HepG2 (cell line): ENCODE data around the gene MOCS1. TPM values are rescaled to one million over a fixed set of nuclear protein-coding genes. Genes with fewer than 3 reads are reported as not detected.

ENCODE experiments used
- ATAC-seq: fragments of 200-7000 bp; cut with Tn5 transposase; 3 replicates; pipeline ENCODE4 v1.9.1; 2020; ENCODE audit warnings: mild to moderate bottlenecking, moderate library complexity
- BruUV-seq: library from RNA; stranded (reverse); fragments of 400-500 nt; replicated peaks from 2 replicates; lab custom pipeline; 2021; lab: Mats Ljungman, UMichigan
- CTCF ChIA-PET: fragments of 300-600 bp; formaldehyde crosslinking; extraction: SDS; loops from one replicate; lab custom pipeline; 2021; ENCODE audit warnings: low total read pairs, inconsistent platforms, low intra/inter-chr PET ratio; lab: Yijun Ruan, JAX
- POLR2A ChIA-PET: fragments of 350-600 bp; sonication (Branson Sonifier 250); formaldehyde crosslinking; loops from one replicate; lab custom pipeline; 2020; ENCODE audit warnings: antibody characterized with exemption, inconsistent platforms; lab: Yijun Ruan, JAX
- DNase-seq: peaks from one replicate; pipeline ENCODE4 v3.0.0-alpha.2; 2015; ENCODE audit warnings: low spot score
- FAIRE-seq: peaks from 3 replicates; lab custom pipeline; 2011; peaks lifted over from hg19 to GRCh38; lab: Jason Lieb, UNC
- H2AFZ ChIP-seq: one replicate; pipeline ENCODE4 v1.6.1; 2011; ENCODE audit warnings: low read length, inconsistent platforms
- H3K27ac ChIP-seq: fragments of 300-600 bp; 3 replicates; pipeline ENCODE4 v1.8.0; 2011; ENCODE audit warnings: mixed run types, mild to moderate bottlenecking, mixed read lengths, low read length, inconsistent platforms; ENCODE audit not compliant: insufficient read depth; ENCODE audit errors: extremely low read length
- H3K27me3 ChIP-seq, 2 experiments: fragments of 200-600 bp in 1 of 2; 2 replicates in 1 of 2; 3 replicates in 1 of 2; pipeline versions ENCODE4 v1.6.0 to v1.8.0; 2011; ENCODE audit warnings: low read length in 2 of 2, mild to moderate bottlenecking in 2 of 2, moderate library complexity in 2 of 2, inconsistent platforms in 1 of 2; ENCODE audit not compliant: insufficient read depth in 2 of 2, control insufficient read depth in 1 of 2
- H3K36me3 ChIP-seq, 2 experiments: fragments of 200-600 bp in 1 of 2; replicated peaks in 1 of 2; 2 replicates in 1 of 2; 3 replicates in 1 of 2; pipeline versions ENCODE4 v1.5.1 to v1.8.0; 2011; ENCODE audit warnings: low read length in 2 of 2, inconsistent platforms in 1 of 2; ENCODE audit not compliant: insufficient read depth in 2 of 2, control insufficient read depth in 1 of 2
- H3K4me1 ChIP-seq: 2 replicates; pipeline ENCODE4 v1.5.1; 2012; ENCODE audit warnings: low read length, inconsistent platforms; ENCODE audit not compliant: insufficient read depth
- H3K4me2 ChIP-seq: 2 replicates; pipeline ENCODE4 v1.6.0; 2011; ENCODE audit warnings: low read depth, low read length, inconsistent platforms
- H3K4me3 ChIP-seq, 3 experiments: fragments of 200-600 bp in 1 of 3; sonication (generic), shearing (Covaris generic) in 1 of 3; replicated peaks in 1 of 3; 2 replicates each; pipeline ENCODE4 v1.5.1; 2011 to 2016; ENCODE audit warnings: low read length in 3 of 3, inconsistent platforms in 2 of 3, low read depth in 2 of 3, mild to moderate bottlenecking in 2 of 3, control low read depth in 1 of 3, mixed read lengths in 1 of 3; ENCODE audit not compliant: insufficient read depth in 1 of 3
- H3K79me2 ChIP-seq: one replicate; pipeline ENCODE4 v1.6.1; 2011; ENCODE audit warnings: low read length, inconsistent platforms; ENCODE audit not compliant: insufficient read depth
- H3K9ac ChIP-seq: 2 replicates; pipeline ENCODE4 v1.6.0; 2011; ENCODE audit warnings: mild to moderate bottlenecking, low read depth, low read length, inconsistent platforms; ENCODE audit not compliant: insufficient read depth
- H3K9me3 ChIP-seq: 2 replicates; pipeline ENCODE4 v1.5.1; 2012; ENCODE audit warnings: mild to moderate bottlenecking, low read length
- H4K20me1 ChIP-seq: 2 replicates; pipeline ENCODE4 v1.6.0; 2011; ENCODE audit warnings: inconsistent platforms, mild to moderate bottlenecking, low read length, moderate library complexity; ENCODE audit not compliant: insufficient read depth
- BRF2 ChIP-seq: sonication (generic); formaldehyde crosslinking; IDR thresholded peaks from 2 replicates; pipeline ENCODE4 v1.8.1; 2022; ENCODE audit warnings: mild to moderate bottlenecking, missing genetic modification reagents
- FOXK2 ChIP-seq: fragments of 450-650 bp; IDR thresholded peaks from 2 replicates; pipeline ENCODE4 v1.6.1; 2016
- HNRNPK ChIP-seq: fragments of 200-400 bp; formaldehyde crosslinking; IDR thresholded peaks from 2 replicates; pipeline ENCODE4 v1.6.1; 2018; ENCODE audit warnings: low read length, low read depth, moderate library complexity, mild to moderate bottlenecking; ENCODE audit not compliant: poor library complexity, severe bottlenecking
- ISX ChIP-seq: sonication (generic); formaldehyde crosslinking; conservative IDR thresholded peaks from 2 replicates; pipeline ENCODE4 v1.5.0; 2020; ENCODE audit warnings: missing genetic modification reagents
- KMT2A ChIP-seq: sonication (generic); formaldehyde crosslinking; IDR thresholded peaks from 2 replicates; pipeline ENCODE4 v1.4.0; 2020; ENCODE audit warnings: missing genetic modification reagents
- MBD4 ChIP-seq: IDR thresholded peaks from 2 replicates; pipeline ENCODE4 v1.6.1; 2012; ENCODE audit warnings: low read length, inconsistent platforms, borderline replicate concordance
- MLXIP ChIP-seq: sonication (generic); formaldehyde crosslinking; IDR thresholded peaks from 2 replicates; pipeline ENCODE4 v1.9.0; 2021; ENCODE audit warnings: missing genetic modification reagents, borderline replicate concordance
- NR2F2 ChIP-seq: IDR thresholded peaks from 2 replicates; pipeline ENCODE4 v1.6.1; 2012; ENCODE audit warnings: low read depth, inconsistent platforms, borderline replicate concordance
- TARDBP ChIP-seq: sonication (generic); formaldehyde crosslinking; IDR thresholded peaks from 2 replicates; pipeline ENCODE4 v1.8.0; 2022; ENCODE audit warnings: mild to moderate bottlenecking, missing genetic modification reagents
- TBL1XR1 ChIP-seq: fragments of 150-350 bp; IDR thresholded peaks from 2 replicates; pipeline ENCODE4 v1.6.1; 2014; ENCODE audit warnings: borderline replicate concordance, low read length; ENCODE audit not compliant: partially characterized antibody
- TFE3 ChIP-seq: IDR thresholded peaks from 2 replicates; pipeline ENCODE4 v1.6.1; 2016
- TP53 ChIP-seq: sonication (generic); formaldehyde crosslinking; conservative IDR thresholded peaks from 2 replicates; pipeline ENCODE4 v1.4.0; 2020; ENCODE audit warnings: missing genetic modification reagents
- ZFP36L1 ChIP-seq: sonication (generic); formaldehyde crosslinking; IDR thresholded peaks from 2 replicates; pipeline ENCODE4 v1.8.0; 2022; ENCODE audit warnings: mild to moderate bottlenecking, missing genetic modification reagents, moderate library complexity
- ZNF781 ChIP-seq: sonication (generic); formaldehyde crosslinking; IDR thresholded peaks from 2 replicates; pipeline ENCODE4 v1.5.1; 2020; ENCODE audit warnings: borderline replicate concordance, mild to moderate bottlenecking, missing genetic modification reagents; ENCODE audit errors: not compliant biosample characterization
- WGBS: methylation state at CpG from one replicate; pipeline ENCODE4 v1.1.6; 2017; ENCODE audit warnings: low lambda C conversion rate; 5-methylcytosine and 5-hydroxymethylcytosine counted together
- in situ Hi-C: cut with HindIII; loops from 2 replicates; pipeline ENCODE4 v1.10.0; 2017; ENCODE audit warnings: low pct_unique_long_range_greater_than_20kb; ENCODE audit not compliant: extremely low pct_ligation_motif_present
- intact Hi-C: fragments of 100-400 bp; cut with micrococcal nuclease; formaldehyde crosslinking; loops from one replicate; pipeline ENCODE4 v1.10.0; 2022; ENCODE audit not compliant: unreplicated experiment
- polyA plus RNA-seq, 8 experiments: library from polyadenylated mRNA; depleted of rRNA in 3 of 8; stranded (reverse) in 7 of 8; unstranded in 1 of 8; fragments of >200 nt; fragmentation: Illumina TruSeq in 4 of 8; extraction: Trizol in 4 of 8; gene quantifications; 2 replicates each; pipeline versions ENCODE4 v1.2.1 to v1.2.3, GENCODE V29; 2011 to 2016; ENCODE audit warnings: low read depth in 4 of 8, missing spikeins in 1 of 8, mixed read lengths in 1 of 8; ENCODE audit not compliant: insufficient read depth in 1 of 8
- total RNA-seq, 5 experiments: library from RNA; depleted of rRNA; stranded (reverse); fragments of >200 nt; fragmentation: Illumina TruSeq; extraction: Trizol; gene quantifications; 2 replicates each; pipeline ENCODE4 v1.2.3, GENCODE V29; 2016; ENCODE audit warnings: low read depth in 1 of 5

MOCS1 gene
- total and polyA plus RNA-seq, 2 of the 13 experiments (the other 11 are each of a cell fraction or from before 2014, with no cell fraction given) = 5.3 to 11.7 TPM

- H3K9ac ChIP-seq = no peak overlapping the region
- CTCF ChIA-PET = no interaction called here
- ATAC-seq (no peak), FAIRE-seq (no peak), DNase-seq (no peak)
- intact Hi-C loops = no loop called here
- 50% methylated on average over 12 of the region's 12 CpGs for WGBS
- H2AFZ ChIP-seq = no peak overlapping the region
- H3K4me3 ChIP-seq = no peak overlapping the region
- H3K4me1 ChIP-seq = no peaks in the 10 kb centered on the region
- TF ChIP-seq KMT2A (CRISPR knock-in tag) = no peak
- TF ChIP-seq ISX (CRISPR knock-in tag) = no peak
- TF ChIP-seq HNRNPK = no peak
- BruUV-seq = no TSS peak
- H3K27me3 ChIP-seq = no peaks in the 10 kb centered on the region; a peak in 1 of 5 replicates
- H3K9me3 ChIP-seq = no peaks in the 10 kb centered on the region
- H3K4me2 ChIP-seq = no peak overlapping the region
- no peaks in the 10 kb centered on the region for H4K20me1 ChIP-seq
- in situ Hi-C loops = no loop called here
- POLR2A ChIA-PET = no interaction called here
- no peaks in the 10 kb centered on the region for H3K79me2 ChIP-seq
- no peak overlapping the region for H3K27ac ChIP-seq
- H3K36me3 ChIP-seq = no peaks in the 10 kb centered on the region
These were observed 37.6 kb downstream of the MOCS1 start for GRCh38 chr6:39896701-39897100.

GRCh38 chr6:39893286-39893685 lies 41.0 kb downstream of the MOCS1 start:
- CTCF ChIA-PET = interaction anchor here (1.2 to 2.4 kb wide), 5 partner anchors 26 to 545 kb away, joined by 5 to 28 read pairs (median 19); no protein-coding TSS in a partner anchor
- H3K9ac ChIP-seq = no peak overlapping the region
- no peaks in the 10 kb centered on the region for H3K27me3 ChIP-seq
- H3K4me1 ChIP-seq = peaks cover under 1% of the 10 kb centered on the region; the same call in 1 of the 2 replicates
- H3K4me2 ChIP-seq = no peak overlapping the region
- no peaks in the 10 kb centered on the region for H4K20me1 ChIP-seq
- DNase-seq (no peak), FAIRE-seq (no peak), ATAC-seq (no peak)
- in situ Hi-C loops (no loop called here), intact Hi-C loops (no loop called here)
- no peak overlapping the region for H2AFZ ChIP-seq
- no peaks in the 10 kb centered on the region for H3K9me3 ChIP-seq
- WGBS = 39% methylated on average over 8 of the region's 8 CpGs
- H3K4me3 ChIP-seq = no peak overlapping the region
- no TSS peak for BruUV-seq
- no peak overlapping the region for H3K27ac ChIP-seq
- H3K36me3 ChIP-seq = no peaks in the 10 kb centered on the region
- H3K79me2 ChIP-seq = no peaks in the 10 kb centered on the region
- POLR2A ChIA-PET = no interaction called here
- TF ChIP-seq TP53 (CRISPR knock-in tag) = no peak
- no peak for TF ChIP-seq ZNF781 (CRISPR knock-in tag)
- no peak for TF ChIP-seq MBD4
- no peak for TF ChIP-seq MLXIP (CRISPR knock-in tag)
- no peak for TF ChIP-seq BRF2 (CRISPR knock-in tag)
- no peak for TF ChIP-seq NR2F2
- no peak for TF ChIP-seq TARDBP
- no peak for TF ChIP-seq TFE3 (CRISPR knock-in tag)
- no peak for TF ChIP-seq FOXK2
- TF ChIP-seq TBL1XR1 = no peak
- no peak for TF ChIP-seq ZFP36L1 (CRISPR knock-in tag)
